ENCODE data around the gene PHETA1.
"Not testable (repeated sequence)": the region's sequence is repeated elsewhere in the genome, so short reads cannot be mapped to it uniquely, and the experiment has no call there.

GRCh38 chr12:111402490-111402824 lies 33.6 kb upstream of the PHETA1 start:
- TF ChIP-seq, protein P1, sequence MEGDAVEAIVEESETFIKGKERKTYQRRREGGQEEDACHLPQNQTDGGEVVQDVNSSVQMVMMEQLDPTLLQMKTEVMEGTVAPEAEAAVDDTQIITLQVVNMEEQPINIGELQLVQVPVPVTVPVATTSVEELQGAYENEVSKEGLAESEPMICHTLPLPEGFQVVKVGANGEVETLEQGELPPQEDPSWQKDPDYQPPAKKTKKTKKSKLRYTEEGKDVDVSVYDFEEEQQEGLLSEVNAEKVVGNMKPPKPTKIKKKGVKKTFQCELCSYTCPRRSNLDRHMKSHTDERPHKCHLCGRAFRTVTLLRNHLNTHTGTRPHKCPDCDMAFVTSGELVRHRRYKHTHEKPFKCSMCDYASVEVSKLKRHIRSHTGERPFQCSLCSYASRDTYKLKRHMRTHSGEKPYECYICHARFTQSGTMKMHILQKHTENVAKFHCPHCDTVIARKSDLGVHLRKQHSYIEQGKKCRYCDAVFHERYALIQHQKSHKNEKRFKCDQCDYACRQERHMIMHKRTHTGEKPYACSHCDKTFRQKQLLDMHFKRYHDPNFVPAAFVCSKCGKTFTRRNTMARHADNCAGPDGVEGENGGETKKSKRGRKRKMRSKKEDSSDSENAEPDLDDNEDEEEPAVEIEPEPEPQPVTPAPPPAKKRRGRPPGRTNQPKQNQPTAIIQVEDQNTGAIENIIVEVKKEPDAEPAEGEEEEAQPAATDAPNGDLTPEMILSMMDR (IDR thresholded peaks at IDR 0.05 in 2 of 3, conservative IDR thresholded peaks at IDR 0.05 in 1 of 3; ENCODE audit: borderline replicate concordance in 1 of 3, insufficient read depth in 1 of 3, low read depth in 2 of 3, low read length in 2 of 3), result not testable (repeated sequence)
- TF ChIP-seq TCF7L2 (IDR thresholded peaks at IDR 0.05; ENCODE audit: borderline replicate concordance, extremely low read depth, insufficient read depth, insufficient read length); ZNF274 (IDR thresholded peaks at IDR 0.05; ENCODE audit: low read depth, low read length); SRF (IDR thresholded peaks at IDR 0.05; ENCODE audit: low read depth); POLR2A (IDR thresholded peaks at IDR 0.05; ENCODE audit: borderline replicate concordance, extremely low read depth, insufficient read depth, insufficient read length); CEBPB (IDR thresholded peaks at IDR 0.05; ENCODE audit: low read depth); SP1 (IDR thresholded peaks at IDR 0.05; ENCODE audit: low read depth); EZH2phosphoT487 (IDR thresholded peaks at IDR 0.05; ENCODE audit: borderline replicate concordance); YY1 (IDR thresholded peaks at IDR 0.05; ENCODE audit: extremely low read depth, insufficient replicate concordance, low read depth, low read length); ZBTB33 (IDR thresholded peaks at IDR 0.05; ENCODE audit: extremely low read depth, insufficient replicate concordance, low read length); ZFX (IDR thresholded peaks at IDR 0.05); ELF1 (IDR thresholded peaks at IDR 0.05; ENCODE audit: borderline replicate concordance, low read depth); EGR1 (IDR thresholded peaks at IDR 0.05; ENCODE audit: low read depth): not testable (repeated sequence)

All from HCT116 (cell line).